ENCODE measurements around the gene NPR3.

DNA sequence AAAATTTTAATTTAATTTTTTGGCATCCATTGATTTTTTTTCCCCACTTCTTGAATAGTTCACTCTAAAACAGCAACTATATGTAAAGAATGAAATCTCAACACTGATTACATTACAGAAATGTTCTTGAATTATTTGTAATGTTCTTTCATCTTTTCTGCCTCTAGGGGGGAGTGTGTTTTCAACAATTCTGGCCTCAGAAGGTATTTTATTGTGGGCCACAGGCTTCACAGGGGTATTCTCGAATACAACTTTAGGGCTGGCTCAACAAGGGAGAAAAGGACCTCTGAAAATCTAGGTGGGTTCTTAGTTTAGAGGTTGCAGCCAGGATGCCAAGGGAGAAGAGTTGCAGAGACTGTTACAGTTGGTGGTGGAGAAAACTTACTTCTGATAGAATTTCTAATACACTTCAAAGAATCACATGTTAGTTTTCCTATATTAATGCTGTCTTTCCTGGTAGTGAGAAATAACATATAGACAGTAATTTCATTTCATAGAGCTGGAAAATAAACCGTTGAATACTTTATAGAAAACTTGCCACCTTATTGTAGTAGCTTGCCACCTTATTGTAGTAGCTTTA lies 3.6 kb upstream of the NPR3 start:
- no peak for TF ChIP-seq POLR2A (IDR thresholded peaks at IDR 0.05)
- TF ChIP-seq, protein P1, sequence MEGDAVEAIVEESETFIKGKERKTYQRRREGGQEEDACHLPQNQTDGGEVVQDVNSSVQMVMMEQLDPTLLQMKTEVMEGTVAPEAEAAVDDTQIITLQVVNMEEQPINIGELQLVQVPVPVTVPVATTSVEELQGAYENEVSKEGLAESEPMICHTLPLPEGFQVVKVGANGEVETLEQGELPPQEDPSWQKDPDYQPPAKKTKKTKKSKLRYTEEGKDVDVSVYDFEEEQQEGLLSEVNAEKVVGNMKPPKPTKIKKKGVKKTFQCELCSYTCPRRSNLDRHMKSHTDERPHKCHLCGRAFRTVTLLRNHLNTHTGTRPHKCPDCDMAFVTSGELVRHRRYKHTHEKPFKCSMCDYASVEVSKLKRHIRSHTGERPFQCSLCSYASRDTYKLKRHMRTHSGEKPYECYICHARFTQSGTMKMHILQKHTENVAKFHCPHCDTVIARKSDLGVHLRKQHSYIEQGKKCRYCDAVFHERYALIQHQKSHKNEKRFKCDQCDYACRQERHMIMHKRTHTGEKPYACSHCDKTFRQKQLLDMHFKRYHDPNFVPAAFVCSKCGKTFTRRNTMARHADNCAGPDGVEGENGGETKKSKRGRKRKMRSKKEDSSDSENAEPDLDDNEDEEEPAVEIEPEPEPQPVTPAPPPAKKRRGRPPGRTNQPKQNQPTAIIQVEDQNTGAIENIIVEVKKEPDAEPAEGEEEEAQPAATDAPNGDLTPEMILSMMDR (IDR thresholded peaks at IDR 0.05): peak in 3 of 4 experiments; percentile 15 to 42 (median 33)
